Measurements from ENCODE around the gene FADS3. TPM values are rescaled to one million over a fixed set of nuclear protein-coding genes. Genes with fewer than 3 reads are reported as not detected.

FADS3 gene
- total and polyA plus RNA-seq, 2 of the 13 experiments (the other 11 are each of a cell fraction or from before 2014, with no cell fraction given): 13.4 to 23.2 TPM

DNA sequence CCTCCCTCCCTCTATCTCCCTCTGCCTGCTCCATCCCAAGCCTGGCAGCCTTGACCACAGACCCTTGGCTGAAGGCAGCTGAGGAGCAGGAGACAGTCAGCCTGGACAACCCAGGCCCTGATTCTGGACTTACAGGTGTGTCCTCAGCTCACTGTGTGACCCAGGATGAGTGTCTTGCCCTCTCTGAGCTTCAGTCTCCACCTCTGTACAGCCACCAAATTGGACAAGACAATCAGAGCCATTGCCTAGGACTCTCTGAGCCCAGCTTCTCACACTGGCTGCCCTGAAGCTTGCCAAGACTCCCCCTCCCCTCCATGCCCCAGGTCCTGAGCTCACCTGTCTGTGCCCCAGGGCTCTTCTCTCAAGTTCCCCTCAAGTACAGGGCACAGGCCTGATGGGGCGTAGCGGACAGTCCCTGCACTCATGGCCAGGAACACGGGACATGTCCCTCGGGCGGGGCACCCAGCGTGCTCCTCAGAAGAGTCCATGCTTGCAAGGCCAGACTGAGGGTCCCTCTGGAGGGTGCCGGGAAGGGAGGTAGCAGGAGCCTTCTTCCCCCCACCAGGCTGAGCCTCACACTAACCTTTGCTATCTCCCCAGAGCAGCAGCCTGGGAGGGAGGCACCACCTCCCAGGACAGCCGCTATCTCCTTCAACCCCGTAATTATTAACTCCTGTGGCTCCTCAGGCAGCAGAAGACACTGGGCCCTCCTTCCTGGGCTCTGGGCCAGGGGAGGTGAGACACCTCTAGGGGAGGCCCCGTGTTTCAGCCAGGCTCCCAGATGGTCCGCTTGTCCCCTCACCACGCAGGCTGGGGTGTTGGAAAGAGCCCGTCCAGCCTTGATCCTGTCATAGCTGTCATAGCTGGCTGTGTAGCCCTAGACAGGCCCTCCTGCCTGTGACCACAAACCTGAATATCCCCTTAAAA is 28.6 kb upstream of the FADS3 start (continued):
- TF ChIP-seq HIVEP1 (CRISPR knock-in tag; IDR thresholded peaks at IDR 0.05): 0 out of 2 replicates have a peak, but pooled peaks have one; percentile 27
- TF ChIP-seq, protein P1, sequence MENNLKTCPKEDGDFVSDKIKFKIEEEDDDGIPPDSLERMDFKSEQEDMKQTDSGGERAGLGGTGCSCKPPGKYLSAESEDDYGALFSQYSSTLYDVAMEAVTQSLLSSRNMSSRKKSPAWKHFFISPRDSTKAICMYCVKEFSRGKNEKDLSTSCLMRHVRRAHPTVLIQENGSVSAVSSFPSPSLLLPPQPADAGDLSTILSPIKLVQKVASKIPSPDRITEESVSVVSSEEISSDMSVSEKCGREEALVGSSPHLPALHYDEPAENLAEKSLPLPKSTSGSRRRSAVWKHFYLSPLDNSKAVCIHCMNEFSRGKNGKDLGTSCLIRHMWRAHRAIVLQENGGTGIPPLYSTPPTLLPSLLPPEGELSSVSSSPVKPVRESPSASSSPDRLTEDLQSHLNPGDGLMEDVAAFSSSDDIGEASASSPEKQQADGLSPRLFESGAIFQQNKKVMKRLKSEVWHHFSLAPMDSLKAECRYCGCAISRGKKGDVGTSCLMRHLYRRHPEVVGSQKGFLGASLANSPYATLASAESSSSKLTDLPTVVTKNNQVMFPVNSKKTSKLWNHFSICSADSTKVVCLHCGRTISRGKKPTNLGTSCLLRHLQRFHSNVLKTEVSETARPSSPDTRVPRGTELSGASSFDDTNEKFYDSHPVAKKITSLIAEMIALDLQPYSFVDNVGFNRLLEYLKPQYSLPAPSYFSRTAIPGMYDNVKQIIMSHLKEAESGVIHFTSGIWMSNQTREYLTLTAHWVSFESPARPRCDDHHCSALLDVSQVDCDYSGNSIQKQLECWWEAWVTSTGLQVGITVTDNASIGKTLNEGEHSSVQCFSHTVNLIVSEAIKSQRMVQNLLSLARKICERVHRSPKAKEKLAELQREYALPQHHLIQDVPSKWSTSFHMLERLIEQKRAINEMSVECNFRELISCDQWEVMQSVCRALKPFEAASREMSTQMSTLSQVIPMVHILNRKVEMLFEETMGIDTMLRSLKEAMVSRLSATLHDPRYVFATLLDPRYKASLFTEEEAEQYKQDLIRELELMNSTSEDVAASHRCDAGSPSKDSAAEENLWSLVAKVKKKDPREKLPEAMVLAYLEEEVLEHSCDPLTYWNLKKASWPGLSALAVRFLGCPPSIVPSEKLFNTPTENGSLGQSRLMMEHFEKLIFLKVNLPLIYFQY (CRISPR knock-in tag; IDR thresholded peaks at IDR 0.05; ENCODE audit: borderline replicate concordance): no peak
- no peak for TF ChIP-seq NFIB (CRISPR knock-in tag; IDR thresholded peaks at IDR 0.05; ENCODE audit: borderline replicate concordance)
- TF ChIP-seq, protein P2, sequence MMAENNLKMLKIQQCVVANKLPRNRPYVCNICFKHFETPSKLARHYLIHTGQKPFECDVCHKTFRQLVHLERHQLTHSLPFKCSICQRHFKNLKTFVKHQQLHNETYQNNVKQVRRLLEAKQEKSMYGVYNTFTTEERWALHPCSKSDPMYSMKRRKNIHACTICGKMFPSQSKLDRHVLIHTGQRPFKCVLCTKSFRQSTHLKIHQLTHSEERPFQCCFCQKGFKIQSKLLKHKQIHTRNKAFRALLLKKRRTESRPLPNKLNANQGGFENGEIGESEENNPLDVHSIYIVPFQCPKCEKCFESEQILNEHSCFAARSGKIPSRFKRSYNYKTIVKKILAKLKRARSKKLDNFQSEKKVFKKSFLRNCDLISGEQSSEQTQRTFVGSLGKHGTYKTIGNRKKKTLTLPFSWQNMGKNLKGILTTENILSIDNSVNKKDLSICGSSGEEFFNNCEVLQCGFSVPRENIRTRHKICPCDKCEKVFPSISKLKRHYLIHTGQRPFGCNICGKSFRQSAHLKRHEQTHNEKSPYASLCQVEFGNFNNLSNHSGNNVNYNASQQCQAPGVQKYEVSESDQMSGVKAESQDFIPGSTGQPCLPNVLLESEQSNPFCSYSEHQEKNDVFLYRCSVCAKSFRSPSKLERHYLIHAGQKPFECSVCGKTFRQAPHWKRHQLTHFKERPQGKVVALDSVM (CRISPR knock-in tag; IDR thresholded peaks at IDR 0.05): no peak
- TF ChIP-seq ZNF788 (CRISPR knock-in tag; IDR thresholded peaks at IDR 0.05; ENCODE audit: borderline replicate concordance): no peak
- no peak for TF ChIP-seq ZNF124 (CRISPR knock-in tag; IDR thresholded peaks at IDR 0.05)
- no peak for TF ChIP-seq ZFYVE20 (CRISPR knock-in tag; IDR thresholded peaks at IDR 0.05; ENCODE audit: borderline replicate concordance, low read depth)
- TF ChIP-seq, protein P3, sequence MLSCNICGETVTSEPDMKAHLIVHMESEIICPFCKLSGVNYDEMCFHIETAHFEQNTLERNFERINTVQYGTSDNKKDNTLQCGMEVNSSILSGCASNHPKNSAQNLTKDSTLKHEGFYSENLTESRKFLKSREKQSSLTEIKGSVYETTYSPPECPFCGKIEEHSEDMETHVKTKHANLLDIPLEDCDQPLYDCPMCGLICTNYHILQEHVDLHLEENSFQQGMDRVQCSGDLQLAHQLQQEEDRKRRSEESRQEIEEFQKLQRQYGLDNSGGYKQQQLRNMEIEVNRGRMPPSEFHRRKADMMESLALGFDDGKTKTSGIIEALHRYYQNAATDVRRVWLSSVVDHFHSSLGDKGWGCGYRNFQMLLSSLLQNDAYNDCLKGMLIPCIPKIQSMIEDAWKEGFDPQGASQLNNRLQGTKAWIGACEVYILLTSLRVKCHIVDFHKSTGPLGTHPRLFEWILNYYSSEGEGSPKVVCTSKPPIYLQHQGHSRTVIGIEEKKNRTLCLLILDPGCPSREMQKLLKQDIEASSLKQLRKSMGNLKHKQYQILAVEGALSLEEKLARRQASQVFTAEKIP (CRISPR knock-in tag; IDR thresholded peaks at IDR 0.05; ENCODE audit: borderline replicate concordance): no peak
- TF ChIP-seq ZMYM3 (CRISPR knock-in tag; IDR thresholded peaks at IDR 0.05): peak; percentile 21; the same call in 1 of the 2 replicates
- no peak for TF ChIP-seq EED (CRISPR knock-in tag; IDR thresholded peaks at IDR 0.05)
- TF ChIP-seq KDM2A (CRISPR knock-in tag; IDR thresholded peaks at IDR 0.05; ENCODE audit: borderline replicate concordance, low read depth): 0 out of 2 replicates have a peak, but pooled peaks have one; percentile 19
- TF ChIP-seq, protein P4, sequence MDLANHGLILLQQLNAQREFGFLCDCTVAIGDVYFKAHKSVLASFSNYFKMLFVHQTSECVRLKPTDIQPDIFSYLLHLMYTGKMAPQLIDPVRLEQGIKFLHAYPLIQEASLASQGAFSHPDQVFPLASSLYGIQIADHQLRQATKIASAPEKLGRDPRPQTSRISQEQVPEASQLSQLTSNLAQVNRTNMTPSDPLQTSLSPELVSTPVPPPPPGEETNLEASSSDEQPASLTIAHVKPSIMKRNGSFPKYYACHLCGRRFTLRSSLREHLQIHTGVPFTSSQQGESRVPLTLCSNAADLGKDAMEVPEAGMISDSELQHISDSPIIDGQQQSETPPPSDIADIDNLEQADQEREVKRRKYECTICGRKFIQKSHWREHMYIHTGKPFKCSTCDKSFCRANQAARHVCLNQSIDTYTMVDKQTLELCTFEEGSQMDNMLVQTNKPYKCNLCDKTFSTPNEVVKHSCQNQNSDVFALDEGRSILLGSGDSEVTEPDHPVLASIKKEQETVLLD (CRISPR knock-in tag; IDR thresholded peaks at IDR 0.05; ENCODE audit: low read depth): no peak
- TF ChIP-seq, protein P5, sequence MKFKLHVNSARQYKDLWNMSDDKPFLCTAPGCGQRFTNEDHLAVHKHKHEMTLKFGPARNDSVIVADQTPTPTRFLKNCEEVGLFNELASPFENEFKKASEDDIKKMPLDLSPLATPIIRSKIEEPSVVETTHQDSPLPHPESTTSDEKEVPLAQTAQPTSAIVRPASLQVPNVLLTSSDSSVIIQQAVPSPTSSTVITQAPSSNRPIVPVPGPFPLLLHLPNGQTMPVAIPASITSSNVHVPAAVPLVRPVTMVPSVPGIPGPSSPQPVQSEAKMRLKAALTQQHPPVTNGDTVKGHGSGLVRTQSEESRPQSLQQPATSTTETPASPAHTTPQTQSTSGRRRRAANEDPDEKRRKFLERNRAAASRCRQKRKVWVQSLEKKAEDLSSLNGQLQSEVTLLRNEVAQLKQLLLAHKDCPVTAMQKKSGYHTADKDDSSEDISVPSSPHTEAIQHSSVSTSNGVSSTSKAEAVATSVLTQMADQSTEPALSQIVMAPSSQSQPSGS (CRISPR knock-in tag; IDR thresholded peaks at IDR 0.05): no peak
- TF ChIP-seq FLYWCH1 (CRISPR knock-in tag; IDR thresholded peaks at IDR 0.05): no peak
